CD14-positive monocyte (primary cell): Measurements from ENCODE around the gene PATZ1. TPM values are rescaled to one million over a fixed set of nuclear protein-coding genes. Genes with fewer than 3 reads are reported as not detected.

Experiments
- DNase-seq, 3 donors: peaks; one replicate each; pipeline ENCODE4 v3.0.0-alpha.2; 2011 to 2022
- H2AFZ ChIP-seq: 2 replicates; pipeline ENCODE4 v1.6.0; 2012; ENCODE audit warnings: mild to moderate bottlenecking, low read depth, low read length, inconsistent platforms; ENCODE audit not compliant: insufficient read depth, poor library complexity, severe bottlenecking
- H3K27ac ChIP-seq, 2 donors: 1 replicate in 1 of 2; 2 replicates in 1 of 2; pipeline ENCODE4 v1.5.1; 2012 to 2013; ENCODE audit warnings: low read length in 2 of 2, control low read depth in 1 of 2, inconsistent platforms in 1 of 2, low read depth in 1 of 2, mild to moderate bottlenecking in 1 of 2
- H3K27me3 ChIP-seq, 2 donors: one replicate each; pipeline versions ENCODE4 v1.6.0 to v1.6.1; 2011 to 2013; ENCODE audit warnings: low read length in 2 of 2; ENCODE audit not compliant: control insufficient read depth in 2 of 2, insufficient read depth in 2 of 2
- H3K36me3 ChIP-seq, 2 donors: replicated peaks in 1 of 2; 1 replicate in 1 of 2; 2 replicates in 1 of 2; pipeline versions ENCODE4 v1.5.1 to v1.6.1; 2012 to 2013; ENCODE audit warnings: low read length in 2 of 2, control low read depth in 1 of 2, inconsistent platforms in 1 of 2, mild to moderate bottlenecking in 1 of 2; ENCODE audit not compliant: insufficient read depth in 2 of 2, control insufficient read depth in 1 of 2
- H3K4me1 ChIP-seq, 2 donors: 1 replicate in 1 of 2; 2 replicates in 1 of 2; pipeline versions ENCODE4 v1.5.1 to v1.6.1; 2012 to 2013; ENCODE audit warnings: low read length in 2 of 2, control low read depth in 1 of 2, inconsistent platforms in 1 of 2, mild to moderate bottlenecking in 1 of 2, moderate library complexity in 1 of 2; ENCODE audit not compliant: insufficient read depth in 2 of 2, control insufficient read depth in 1 of 2
- H3K4me2 ChIP-seq: replicated peaks from 2 replicates; pipeline ENCODE3; 2012; ENCODE audit warnings: low read length, moderate library complexity, mild to moderate bottlenecking; ENCODE audit not compliant: poor library complexity, severe bottlenecking; ENCODE audit errors: extremely low read depth
- H3K4me3 ChIP-seq, 3 experiments: fragments of 200-600 bp in 1 of 3; sonication (generic) in 1 of 3; replicated peaks in 1 of 3; 1 replicate in 2 of 3; 2 replicates in 1 of 3; pipeline ENCODE4 v1.5.1; 2011 to 2013; ENCODE audit warnings: low read length in 3 of 3, mild to moderate bottlenecking in 3 of 3, control low read depth in 2 of 3, low read depth in 2 of 3, inconsistent platforms in 1 of 3, moderate library complexity in 1 of 3
- H3K79me2 ChIP-seq: 2 replicates; pipeline ENCODE4 v1.6.0; 2012; ENCODE audit warnings: mild to moderate bottlenecking, control low read depth, inconsistent platforms, low read length, moderate library complexity; ENCODE audit not compliant: insufficient read depth
- H3K9ac ChIP-seq: 2 replicates; pipeline ENCODE4 v1.6.0; 2017; ENCODE audit warnings: low read length, mild to moderate bottlenecking; ENCODE audit not compliant: insufficient read depth, poor library complexity, severe bottlenecking
- H3K9me3 ChIP-seq, 2 donors: replicated peaks in 1 of 2; 1 replicate in 1 of 2; 2 replicates in 1 of 2; pipeline versions ENCODE4 v1.5.1 to v1.6.1; 2012 to 2013; ENCODE audit warnings: low read length in 2 of 2, control low read depth in 1 of 2; ENCODE audit not compliant: control insufficient read depth in 1 of 2, insufficient read depth in 1 of 2
- H4K20me1 ChIP-seq: 2 replicates; pipeline ENCODE4 v1.6.0; 2012; ENCODE audit warnings: mild to moderate bottlenecking, low read length, control low read depth, moderate library complexity; ENCODE audit not compliant: insufficient read depth
- H3K27ac Mint-ChIP-seq, 7 donors: one replicate each; pipeline ENCODE4 v1.8.0; 2020; ENCODE audit warnings: mild to moderate bottlenecking in 7 of 7, mixed read lengths in 7 of 7, moderate library complexity in 6 of 7, inconsistent platforms in 2 of 7
- H3K27me3 Mint-ChIP-seq, 3 donors: one replicate each; pipeline ENCODE4 v1.8.0; 2021 to 2022; ENCODE audit warnings: low read depth in 3 of 3, mild to moderate bottlenecking in 3 of 3, mixed read lengths in 3 of 3, moderate library complexity in 3 of 3, inconsistent platforms in 1 of 3
- H3K36me3 Mint-ChIP-seq, 2 donors: one replicate each; pipeline ENCODE4 v1.8.0; 2020; ENCODE audit warnings: mixed read lengths in 2 of 2, inconsistent platforms in 1 of 2, mild to moderate bottlenecking in 1 of 2
- H3K4me1 Mint-ChIP-seq: one replicate; pipeline ENCODE4 v1.8.0; 2020; ENCODE audit warnings: mild to moderate bottlenecking, mixed read lengths
- H3K4me3 Mint-ChIP-seq, 2 donors: one replicate each; pipeline ENCODE4 v1.8.0; 2020; ENCODE audit warnings: mild to moderate bottlenecking in 2 of 2, mixed read lengths in 2 of 2, moderate library complexity in 1 of 2
- H3K9me3 Mint-ChIP-seq, 7 donors: one replicate each; pipeline ENCODE4 v1.8.0; 2020 to 2022; ENCODE audit warnings: mixed read lengths in 7 of 7, mild to moderate bottlenecking in 6 of 7, moderate library complexity in 6 of 7, inconsistent platforms in 2 of 7
- WGBS: methylation state at CpG from one replicate; pipeline ENCODE4 v1.1.5; 2013; ENCODE audit warnings: missing lambda C conversion rate; ENCODE audit not compliant: insufficient coverage; 5-methylcytosine and 5-hydroxymethylcytosine counted together
- intact Hi-C, 2 donors: fragments of 100-400 bp; cut with micrococcal nuclease; formaldehyde crosslinking; loops; one replicate each; pipeline versions ENCODE4 v1.15.0 to v1.15.1; 2023
- polyA plus RNA-seq, 3 donors: library from polyadenylated mRNA; depleted of rRNA in 1 of 3; unstranded in 2 of 3; stranded (reverse) in 1 of 3; fragments of 300-500 nt in 2 of 3; fragments of >200 nt in 1 of 3; fragmentation: Illumina TruSeq in 2 of 3; gene quantifications; 1 replicate in 2 of 3; 2 replicates in 1 of 3; pipeline ENCODE4 v1.2.3, GENCODE V29; 2012 to 2021
- TF ChIP-seq, protein P1 (sequence below): fragments of 200-600 bp; IDR thresholded peaks from one replicate; pipeline ENCODE4 v1.8.0; 2022; ENCODE audit warnings: antibody characterized with exemption, mild to moderate bottlenecking

PATZ1 gene
- polyA plus RNA-seq, 3 donors = 1.8 to 10.7 (median 2.0) TPM

- WGBS = 97% methylated on average over 9 of the region's 13 CpGs
- Mint-ChIP-seq H3K4me1 (no peaks in the 10 kb centered on the region), H3K27ac (peak overlapping the region in 1 of 7 donors; percentile 28)
Observed at GRCh38 chr22:31328544-31328960, 17.6 kb downstream of the PATZ1 start.

GRCh38 chr22:31327806-31328543 is 18.2 kb downstream of the PATZ1 start:
- no peaks in the 10 kb centered on the region for H3K9me3 Mint-ChIP-seq
- Histone ChIP-seq H3K9ac (peak overlapping the region; percentile 4), H3K4me3 (no peak overlapping the region), H4K20me1 (peaks cover 6% of the 10 kb centered on the region), H3K36me3 (peaks cover 80 to 97% of the 10 kb centered on the region in 2 donors), H3K4me2 (no peak overlapping the region), H3K27me3 (no peaks in the 10 kb centered on the region), H3K27ac (no peak overlapping the region), H3K4me1 (no peaks in the 10 kb centered on the region), H2AFZ (no peak overlapping the region), H3K9me3 (no peaks in the 10 kb centered on the region), H3K79me2 (no peaks in the 10 kb centered on the region)
- no peak for DNase-seq
- peaks cover 79 to 96% of the 10 kb centered on the region in 2 donors for H3K36me3 Mint-ChIP-seq
- intact Hi-C loops = no loop called here
- 100% methylated on average over 7 of the region's 9 CpGs for WGBS
- peaks cover 0 to 4% (median 0%) of the 10 kb centered on the region in 3 donors for H3K27me3 Mint-ChIP-seq
- H3K27ac Mint-ChIP-seq = peak overlapping the region in 1 of 7 donors; percentile 32
- no peak overlapping the region for H3K4me3 Mint-ChIP-seq
- no peaks in the 10 kb centered on the region for H3K4me1 Mint-ChIP-seq
- TF ChIP-seq, protein P1, sequence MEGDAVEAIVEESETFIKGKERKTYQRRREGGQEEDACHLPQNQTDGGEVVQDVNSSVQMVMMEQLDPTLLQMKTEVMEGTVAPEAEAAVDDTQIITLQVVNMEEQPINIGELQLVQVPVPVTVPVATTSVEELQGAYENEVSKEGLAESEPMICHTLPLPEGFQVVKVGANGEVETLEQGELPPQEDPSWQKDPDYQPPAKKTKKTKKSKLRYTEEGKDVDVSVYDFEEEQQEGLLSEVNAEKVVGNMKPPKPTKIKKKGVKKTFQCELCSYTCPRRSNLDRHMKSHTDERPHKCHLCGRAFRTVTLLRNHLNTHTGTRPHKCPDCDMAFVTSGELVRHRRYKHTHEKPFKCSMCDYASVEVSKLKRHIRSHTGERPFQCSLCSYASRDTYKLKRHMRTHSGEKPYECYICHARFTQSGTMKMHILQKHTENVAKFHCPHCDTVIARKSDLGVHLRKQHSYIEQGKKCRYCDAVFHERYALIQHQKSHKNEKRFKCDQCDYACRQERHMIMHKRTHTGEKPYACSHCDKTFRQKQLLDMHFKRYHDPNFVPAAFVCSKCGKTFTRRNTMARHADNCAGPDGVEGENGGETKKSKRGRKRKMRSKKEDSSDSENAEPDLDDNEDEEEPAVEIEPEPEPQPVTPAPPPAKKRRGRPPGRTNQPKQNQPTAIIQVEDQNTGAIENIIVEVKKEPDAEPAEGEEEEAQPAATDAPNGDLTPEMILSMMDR = no peak

More at GRCh38 chr22:31328544-31328960, 17.6 kb downstream of the PATZ1 start:
- no peak overlapping the region for H3K27ac ChIP-seq
- no peaks in the 10 kb centered on the region for H3K9me3 ChIP-seq
- no peak overlapping the region for H3K4me3 Mint-ChIP-seq
- no peaks in the 10 kb centered on the region for H3K79me2 ChIP-seq
- DNase-seq = no peak
- no peak overlapping the region for H3K4me2 ChIP-seq
- peaks cover 86 to 100% of the 10 kb centered on the region in 2 donors for H3K36me3 ChIP-seq
- TF ChIP-seq, protein P1 = no peak
- no peaks in the 10 kb centered on the region for H3K27me3 ChIP-seq
- H4K20me1 ChIP-seq = peaks cover 6% of the 10 kb centered on the region
- H2AFZ ChIP-seq = no peak overlapping the region
- H3K9ac ChIP-seq = peak overlapping the region; percentile 4
- H3K36me3 Mint-ChIP-seq = peaks cover 83 to 96% of the 10 kb centered on the region in 2 donors
- intact Hi-C loops = no loop called here
- H3K4me1 ChIP-seq = no peaks in the 10 kb centered on the region
- H3K9me3 Mint-ChIP-seq = peaks cover 0 to 2% (median 0%) of the 10 kb centered on the region in 7 donors
- H3K4me3 ChIP-seq = no peak overlapping the region
- peaks cover 0 to 4% (median 0%) of the 10 kb centered on the region in 3 donors for H3K27me3 Mint-ChIP-seq
